Stimulated activated CD4-positive, alpha-beta T cell treated with anti-CD3 and anti-CD28 coated beads, TNF-alpha, amount 100 ng/mL, for 48 hours (primary cell): Measurements from ENCODE around the gene PLPPR1.
"Not testable (repeated sequence)": the region's sequence is repeated elsewhere in the genome, so short reads cannot be mapped to it uniquely, and the experiment has no call there.

Source experiments
- DNase-seq, 3 donors: peaks; one replicate each; pipeline ENCODE4 v3.0.0-alpha.2; 2020; ENCODE audit warnings: low read depth in 3 of 3

PLPPR1 gene

DNA sequence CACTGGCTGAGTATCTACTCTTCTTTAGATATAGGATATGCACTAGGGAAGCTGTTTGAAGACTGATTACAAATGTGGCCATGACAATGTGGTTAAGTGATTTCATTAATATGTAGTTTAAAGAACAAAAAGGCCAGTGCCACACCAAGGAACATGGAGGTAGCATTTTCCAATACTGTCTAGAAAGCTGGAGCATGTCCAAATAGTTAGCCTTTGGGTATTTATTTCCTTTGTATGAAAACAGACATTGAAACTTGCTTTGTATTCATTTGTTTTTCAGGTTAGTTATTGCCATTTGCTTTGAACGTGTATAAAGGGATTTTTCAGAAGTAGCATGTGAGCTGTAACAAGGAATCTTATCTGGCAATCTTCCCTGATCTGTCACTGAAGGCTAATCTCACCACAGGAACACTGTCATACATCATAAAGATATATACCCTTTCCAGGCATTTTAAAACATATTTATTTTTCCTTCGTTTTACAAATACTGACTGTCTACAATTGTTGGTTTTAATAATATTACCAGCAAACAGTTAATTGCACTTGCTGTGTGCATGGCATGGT lies 93.4 kb downstream of the PLPPR1 start:
- DNase-seq: no peak

DNA sequence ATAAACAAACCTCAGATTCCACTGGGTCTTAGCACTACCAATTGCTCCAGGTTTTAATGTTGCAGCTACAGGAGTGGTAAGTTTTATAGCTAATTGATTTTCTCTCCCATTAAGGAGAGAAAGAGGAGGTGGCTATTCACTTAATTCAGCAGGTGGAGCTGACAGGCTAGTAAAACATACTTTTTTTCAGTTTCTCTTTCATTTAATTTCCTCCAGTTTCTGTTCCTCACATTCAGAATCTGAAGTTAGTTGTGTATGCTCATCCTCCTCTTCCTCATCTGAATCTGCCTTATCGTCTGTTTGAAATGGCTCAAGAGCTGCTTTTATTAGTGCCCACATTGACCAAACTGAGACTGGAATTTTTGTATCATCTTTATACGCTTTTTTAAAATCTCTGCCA lies 98.0 kb downstream of the PLPPR1 start:
- DNase-seq: no peak

DNA sequence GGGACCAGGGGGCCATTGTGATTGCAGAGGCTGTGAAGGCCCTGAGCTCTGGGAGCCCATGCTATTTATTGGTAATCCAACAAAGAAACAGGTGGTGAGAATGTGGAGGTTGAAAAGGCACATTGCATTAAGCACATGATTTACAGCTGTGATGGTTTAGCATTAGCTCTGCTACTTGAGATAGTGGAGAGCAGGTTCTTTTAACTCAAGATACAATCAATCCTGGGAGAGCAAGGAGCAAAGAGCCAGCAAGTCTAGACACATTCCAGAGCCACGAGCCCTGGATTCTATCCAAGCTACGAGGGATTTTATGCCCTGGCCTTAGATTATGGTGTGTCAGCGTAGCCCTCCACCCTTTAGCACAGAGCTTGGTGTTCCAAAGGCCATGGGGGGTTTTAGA lies 98.8 kb downstream of the PLPPR1 start:
- not testable (repeated sequence) for DNase-seq

DNA sequence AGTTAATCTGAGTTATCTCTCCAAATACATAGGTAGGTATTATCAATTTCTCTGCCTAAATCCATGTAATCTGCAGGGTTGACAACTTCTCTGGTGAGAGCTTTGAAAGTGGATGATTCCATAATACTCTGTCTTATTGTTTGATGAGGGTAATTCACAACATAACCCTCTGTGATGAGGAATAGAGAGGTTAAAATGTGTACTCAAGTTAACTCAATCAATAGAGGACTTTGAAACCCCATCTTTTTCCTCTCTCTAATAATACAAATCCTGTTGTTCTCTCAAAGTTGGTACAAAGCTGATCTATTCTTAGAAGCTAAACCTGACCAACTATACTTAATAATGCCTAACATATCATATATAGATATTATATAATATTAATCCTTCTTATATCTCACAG lies 100.1 kb downstream of the PLPPR1 start:
- DNase-seq: no peak

DNA sequence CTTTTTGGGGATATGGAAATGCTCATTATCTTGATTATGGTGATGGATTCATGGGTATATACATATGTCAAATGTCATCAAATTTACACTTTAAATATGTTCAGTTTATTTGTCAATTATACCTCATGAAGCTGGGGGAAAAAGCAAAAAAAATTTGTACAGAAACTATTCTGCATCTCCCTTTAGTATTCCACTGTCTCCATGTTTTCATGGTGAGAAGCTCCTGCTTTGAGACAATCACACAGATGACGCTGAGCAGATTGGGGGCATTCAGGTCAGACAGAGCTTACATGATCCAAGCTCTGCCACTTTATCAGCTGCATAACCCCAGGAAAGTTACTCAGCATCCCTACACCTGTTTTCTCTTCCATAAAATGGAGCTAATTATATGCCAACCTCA lies 101.5 kb downstream of the PLPPR1 start:
- DNase-seq: no peak

DNA sequence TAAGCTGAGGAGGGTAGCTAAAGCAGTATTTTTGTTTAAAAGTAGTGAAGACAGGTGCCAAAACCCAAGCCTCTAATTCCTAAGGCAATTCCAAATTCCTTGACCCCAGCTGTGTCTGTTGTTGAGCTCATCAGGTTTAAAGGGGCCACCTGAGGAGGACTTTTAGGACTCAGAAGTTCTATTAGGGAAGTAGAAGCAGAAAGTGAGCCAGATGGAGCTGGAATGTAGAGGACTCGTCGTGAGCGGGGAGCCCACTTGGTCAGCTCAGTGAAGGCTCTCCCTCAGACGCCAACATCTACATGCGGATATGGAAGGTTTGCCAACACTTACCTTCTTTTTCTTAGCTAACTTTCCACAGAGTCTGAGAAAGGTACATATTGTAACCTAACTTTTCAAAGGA lies 102.8 kb downstream of the PLPPR1 start:
- DNase-seq: no peak

DNA sequence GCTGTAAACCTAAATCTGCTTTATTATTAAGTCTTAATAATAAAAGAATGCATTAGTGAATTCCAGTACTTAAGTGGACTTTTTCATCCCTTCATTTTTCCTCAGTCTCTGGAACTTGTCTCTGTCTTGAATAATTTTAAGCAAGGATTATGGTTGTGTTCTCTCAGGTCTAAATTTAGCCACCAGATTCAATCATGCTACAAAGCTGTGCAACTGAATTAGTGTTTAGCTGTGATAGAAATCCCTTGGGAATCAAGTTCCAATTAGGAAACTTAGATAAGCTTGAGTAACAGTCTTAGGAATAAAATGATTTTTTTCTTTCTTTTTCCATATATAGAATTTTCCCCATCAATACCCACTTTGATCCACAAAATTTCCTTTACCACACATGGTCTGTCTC lies 104.3 kb downstream of the PLPPR1 start:
- no peak for DNase-seq

DNA sequence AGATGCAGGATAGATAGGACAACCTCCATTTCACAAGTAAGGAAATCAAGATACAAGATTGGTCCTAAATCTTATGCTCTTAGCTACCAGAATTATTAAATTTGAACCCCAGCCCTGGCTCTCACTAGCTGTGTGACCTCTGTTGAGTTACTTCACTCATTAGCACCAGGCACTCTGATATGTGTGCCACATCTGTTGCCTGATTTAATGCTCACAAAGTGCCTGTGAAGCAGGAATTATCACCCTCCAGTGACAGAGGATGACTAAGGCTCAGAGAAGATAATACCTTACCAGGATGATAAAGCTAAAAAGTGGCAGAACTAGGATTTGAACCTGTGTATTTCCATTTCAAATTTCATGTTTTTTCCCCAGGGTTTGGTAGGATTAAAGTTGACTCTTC lies 110.0 kb downstream of the PLPPR1 start:
- no peak for DNase-seq

DNA sequence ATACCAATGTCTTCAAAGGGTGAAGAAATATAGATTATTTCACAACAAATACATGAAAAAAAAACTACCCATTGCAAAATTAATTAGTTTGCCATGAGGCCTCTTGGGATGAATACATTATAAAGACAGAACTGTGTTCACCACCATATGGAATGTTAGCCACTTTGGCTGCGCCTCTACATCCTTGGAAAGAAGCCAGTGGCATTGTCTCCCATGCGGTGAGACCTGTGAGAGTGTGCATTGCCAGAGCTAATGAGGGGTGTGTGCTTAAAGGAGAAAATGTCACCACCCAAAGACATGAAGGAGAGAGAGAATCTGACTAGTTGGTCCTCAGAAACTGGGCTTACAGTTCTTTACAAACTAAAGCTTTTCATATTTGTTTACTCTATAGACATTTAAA lies 110.6 kb downstream of the PLPPR1 start:
- no peak for DNase-seq

DNA sequence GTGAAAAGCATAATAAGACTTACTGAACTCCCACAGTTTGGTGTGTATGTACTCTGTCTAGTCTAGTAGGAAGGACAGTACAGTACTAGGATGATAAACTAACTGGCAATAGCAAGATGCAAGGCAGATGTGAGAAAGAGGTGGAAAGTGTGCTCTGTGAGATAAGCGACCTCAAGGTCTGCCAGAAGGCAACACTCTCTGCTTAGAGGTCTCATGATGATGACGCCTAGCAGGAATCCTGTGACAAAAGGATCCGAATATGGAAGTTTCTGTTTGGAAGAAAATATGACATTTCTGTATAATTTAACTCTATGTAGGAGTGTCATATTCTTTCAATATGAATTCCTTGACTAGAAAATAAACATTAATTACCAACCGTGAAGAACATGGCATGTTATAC lies 112.2 kb downstream of the PLPPR1 start:
- DNase-seq: no peak

DNA sequence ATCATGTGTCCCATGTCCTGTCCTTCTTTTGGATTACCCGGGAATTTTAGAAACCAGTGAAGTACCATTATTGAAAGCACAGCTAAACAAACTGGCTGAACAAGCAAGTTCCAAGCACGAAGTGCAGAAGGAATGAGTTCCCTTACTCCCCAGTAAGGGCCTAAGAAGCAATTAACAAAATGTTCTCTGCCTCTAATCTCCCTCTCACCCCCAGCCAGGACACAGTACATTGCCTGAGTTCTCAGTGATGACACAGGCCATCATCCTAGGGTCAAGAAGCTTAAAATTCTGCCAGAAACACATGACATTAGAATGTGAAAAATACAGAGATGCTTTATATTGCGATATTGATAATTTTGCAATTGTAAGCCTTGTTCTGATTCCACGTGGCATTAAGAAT lies 118.0 kb downstream of the PLPPR1 start:
- DNase-seq: no peak

DNA sequence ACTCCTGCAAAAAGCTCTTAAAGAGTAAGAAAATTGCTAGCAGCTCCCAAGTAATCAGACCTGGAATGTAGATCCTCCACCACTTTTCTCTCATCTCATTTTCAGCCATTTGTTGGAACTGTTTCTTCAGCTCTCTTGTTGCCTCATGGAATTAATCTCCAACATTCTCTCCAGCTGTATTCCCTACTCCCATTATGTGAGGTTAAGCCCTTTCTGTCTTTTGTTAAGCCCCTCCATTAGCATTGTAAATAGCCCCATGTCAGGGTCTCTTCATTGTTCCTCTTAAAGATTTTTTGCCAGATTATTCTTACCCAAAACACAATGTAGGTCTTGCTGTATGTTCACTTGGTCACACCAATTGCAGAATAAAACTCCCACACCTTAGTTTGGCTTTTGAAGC lies 119.8 kb downstream of the PLPPR1 start:
- DNase-seq: no peak

DNA sequence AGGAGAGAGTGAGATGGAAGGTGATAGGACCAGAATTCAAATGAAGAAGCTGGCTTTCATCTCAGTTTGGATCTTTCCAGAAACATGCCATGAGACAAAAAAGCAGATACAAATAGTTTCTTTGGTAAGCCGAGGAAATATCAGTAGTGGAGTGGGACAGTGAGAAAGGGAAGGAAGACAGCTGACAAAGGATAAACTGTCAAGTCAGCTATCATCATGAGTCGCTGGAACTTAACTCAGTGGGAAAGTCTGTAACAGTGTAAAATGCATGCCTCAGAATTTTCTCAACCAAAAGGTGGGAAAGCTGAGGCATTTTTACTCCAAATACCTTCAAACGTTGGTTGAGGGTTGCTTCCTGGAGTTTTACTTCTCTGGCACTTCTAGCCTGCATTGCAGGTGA lies 129.8 kb downstream of the PLPPR1 start:
- DNase-seq: no peak

DNA sequence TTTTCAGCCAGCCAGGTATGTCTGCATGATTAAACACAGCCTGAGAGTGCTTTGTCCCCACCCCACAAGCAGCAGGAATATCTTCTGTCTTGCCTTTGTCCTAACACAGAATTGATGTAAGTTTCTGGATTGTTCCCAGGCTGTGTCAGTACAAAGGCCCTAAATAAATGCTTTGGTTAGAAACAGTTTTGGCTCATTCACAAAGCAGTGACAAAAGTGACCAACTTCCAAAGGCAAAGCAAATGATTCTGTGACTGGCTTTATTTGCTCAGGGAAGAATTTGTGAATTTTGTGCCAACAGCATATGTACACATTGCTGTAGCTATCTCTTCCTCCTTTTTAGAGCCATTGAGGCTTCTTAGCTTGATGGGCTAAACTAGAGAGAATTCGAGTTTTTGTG lies 133.7 kb downstream of the PLPPR1 start:
- no peak for DNase-seq

DNA sequence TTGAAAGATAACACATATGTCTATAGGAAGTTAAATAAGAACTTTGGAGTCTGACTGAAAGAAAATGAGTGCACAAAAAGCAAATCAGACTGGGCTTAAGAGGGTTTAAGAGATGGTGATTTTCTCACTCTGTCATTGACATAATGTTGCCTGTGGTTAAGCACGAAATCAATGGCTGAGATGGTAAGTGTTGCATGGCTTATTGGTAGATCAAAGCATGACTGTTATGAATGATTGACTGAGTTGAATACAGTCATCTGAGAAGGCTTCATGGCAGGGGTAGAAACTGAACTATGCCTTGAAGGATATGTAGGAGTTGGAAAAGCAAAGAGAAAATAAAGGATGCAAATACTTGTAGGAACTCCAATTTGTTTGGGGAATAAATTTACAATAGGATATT lies 136.6 kb downstream of the PLPPR1 start:
- DNase-seq: no peak

DNA sequence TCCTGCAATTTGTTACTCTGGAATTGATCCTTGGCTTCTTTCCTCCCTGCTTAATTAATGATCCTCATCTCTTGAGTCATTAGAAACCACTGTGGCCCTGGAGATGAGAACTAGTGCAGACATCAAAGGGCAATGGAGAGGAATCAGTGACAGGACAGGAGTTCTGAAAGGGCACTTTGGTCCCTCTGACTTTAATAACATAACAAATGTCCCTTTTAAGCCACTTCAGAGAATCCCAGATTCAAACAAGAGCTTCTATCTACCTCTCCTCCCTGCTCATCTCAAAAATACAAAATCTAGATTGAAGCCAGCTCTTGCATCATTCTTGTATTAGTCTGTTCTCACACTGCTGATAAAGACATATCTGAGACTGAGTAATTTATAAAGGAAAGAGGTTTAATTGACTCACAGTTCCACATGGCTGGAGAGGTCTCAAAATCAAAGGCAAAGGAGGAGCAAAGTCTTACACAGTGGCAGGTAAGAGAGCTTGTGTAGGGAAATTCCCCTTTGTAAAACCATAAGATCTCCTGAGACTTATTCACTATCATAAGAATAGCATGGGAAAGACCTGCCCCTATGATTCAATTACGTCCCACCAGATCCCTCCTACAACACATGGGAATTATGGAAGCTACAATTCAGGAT lies 139.1 kb downstream of the PLPPR1 start:
- DNase-seq: no peak

DNA sequence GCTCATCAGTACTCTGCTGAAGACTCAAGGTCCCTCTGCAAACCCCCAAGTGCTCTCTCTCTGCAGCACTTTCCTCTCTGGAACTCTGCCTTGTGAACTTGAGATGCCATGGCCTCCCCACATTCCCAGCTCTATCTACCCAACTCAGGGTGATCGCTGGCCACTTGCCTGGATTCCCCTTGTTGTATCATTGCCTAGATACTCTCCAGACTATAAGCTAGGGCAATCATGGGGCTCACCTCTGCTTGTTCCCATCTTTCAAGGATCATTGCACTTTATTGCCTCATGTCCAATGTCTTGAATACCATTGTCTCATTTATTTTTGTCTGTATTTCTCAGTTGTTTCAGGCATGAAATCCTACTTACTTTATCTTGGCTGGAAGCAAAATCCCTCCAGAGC lies 144.1 kb downstream of the PLPPR1 start:
- DNase-seq: no peak

DNA sequence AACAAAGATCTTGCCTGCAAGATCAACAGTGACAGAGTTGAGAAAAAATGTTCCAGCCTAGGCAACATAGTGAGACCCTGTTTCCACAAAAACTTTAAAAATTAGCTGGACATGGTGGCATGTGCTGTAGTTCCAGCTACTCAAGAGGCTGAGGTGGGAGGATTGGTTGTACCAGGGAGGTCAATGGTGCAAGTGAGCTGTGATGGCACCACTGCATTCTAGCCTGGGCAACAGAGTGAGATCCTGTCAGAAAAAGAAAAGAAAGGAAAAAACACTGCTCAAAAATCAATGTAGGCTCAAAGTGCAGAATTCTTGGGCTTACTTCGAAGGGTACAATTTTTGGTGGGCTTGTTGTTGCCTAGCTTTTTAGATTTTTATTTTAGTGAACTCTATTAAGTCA lies 145.4 kb downstream of the PLPPR1 start:
- DNase-seq: no peak

DNA sequence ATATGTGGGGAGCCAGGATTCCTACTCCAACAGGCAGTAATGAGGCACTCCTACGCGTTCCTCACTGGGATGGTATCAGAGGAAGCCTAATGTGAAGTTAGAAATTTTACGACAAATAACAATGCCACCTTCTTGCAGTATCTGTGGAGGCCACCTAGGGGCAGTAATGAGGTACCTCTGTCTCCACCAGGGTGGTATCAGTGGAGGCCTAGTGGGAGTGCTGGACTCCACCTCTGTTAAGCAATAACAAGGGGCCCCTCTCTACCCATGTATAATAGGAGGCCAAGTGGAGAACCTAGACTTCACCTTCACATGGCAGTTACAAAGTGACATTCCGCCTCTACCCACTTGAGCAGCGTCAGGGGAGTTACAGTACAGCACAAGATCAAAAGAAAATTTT lies 147.9 kb downstream of the PLPPR1 start:
- DNase-seq: no peak

DNA sequence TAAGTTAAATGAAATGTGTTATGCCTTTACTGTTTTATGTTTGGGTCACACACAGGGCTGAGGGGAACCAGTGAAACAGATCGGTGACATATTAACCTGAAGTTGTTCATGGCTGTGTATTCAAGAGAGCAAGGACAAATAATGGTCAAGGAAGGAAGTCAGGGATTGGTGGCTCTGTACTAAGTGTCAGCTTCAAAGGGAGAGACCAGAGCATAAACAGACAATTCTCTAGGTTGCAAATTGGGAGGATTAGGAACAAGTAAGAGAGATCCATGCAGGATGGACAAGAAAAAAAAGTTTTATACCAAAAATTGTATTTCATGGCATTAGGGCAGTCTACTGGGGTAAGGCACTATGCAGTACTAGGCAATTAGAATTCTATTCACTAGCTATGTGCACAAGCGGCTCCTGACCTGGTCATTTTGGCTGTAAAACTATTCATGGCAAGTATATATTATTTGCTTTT lies 156.3 kb downstream of the PLPPR1 start:
- no peak for DNase-seq

DNA sequence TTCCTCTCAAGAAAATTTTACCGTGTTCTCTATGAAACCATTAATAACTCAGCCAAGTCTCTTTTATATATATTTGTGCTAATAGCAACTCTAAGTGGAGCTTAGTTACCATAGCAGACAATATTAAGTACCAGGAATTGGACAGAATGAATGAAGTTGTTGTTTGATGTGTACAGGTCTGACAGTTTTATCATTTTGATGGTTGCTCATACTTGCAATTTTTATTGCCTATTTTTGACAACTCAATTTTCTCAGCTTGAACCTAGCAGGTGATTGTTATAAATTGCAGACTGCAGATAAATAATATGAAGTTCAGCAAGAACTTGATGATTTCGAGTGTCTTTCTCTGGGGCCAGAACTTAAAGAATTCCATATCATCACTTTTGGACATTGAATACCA lies 163.2 kb downstream of the PLPPR1 start:
- no peak for DNase-seq

DNA sequence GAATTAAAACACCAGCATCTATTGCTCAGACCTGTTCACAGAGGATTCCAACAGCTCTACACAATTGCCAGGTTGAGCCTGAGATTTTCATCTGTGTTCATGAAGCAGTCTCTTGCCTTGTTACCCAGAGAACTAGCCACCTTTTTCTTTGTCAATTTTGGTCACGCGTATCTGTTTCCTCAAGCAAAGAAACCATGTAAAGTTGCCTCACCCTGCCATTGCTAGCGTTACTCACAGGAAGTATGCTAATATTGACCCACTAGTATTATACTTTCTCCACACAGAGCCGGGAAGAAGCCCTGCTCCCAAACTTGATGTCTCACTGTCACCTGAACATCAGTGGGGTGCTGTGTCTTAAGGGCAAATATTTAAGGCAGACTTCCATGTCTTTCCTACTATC lies 168.5 kb downstream of the PLPPR1 start:
- DNase-seq: no peak

DNA sequence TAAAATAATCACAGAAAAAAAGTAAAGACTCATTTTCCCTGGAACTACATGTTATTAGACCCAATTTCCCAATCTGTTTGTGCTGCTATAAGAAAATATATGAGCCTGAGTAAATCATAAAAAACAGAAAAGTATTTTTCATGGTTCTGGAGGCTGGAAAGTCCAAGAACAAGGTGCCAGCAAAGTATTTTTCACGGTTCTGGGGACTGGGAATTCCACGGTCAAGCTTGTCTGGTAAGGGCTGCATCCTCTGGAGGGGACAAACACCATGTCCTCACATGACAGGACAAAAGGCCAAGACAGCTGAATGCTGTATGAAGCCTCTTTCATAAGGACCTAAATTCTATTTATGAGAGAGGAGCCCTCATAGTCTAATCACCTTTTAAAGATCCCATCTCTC lies 172.3 kb downstream of the PLPPR1 start:
- DNase-seq: no peak

DNA sequence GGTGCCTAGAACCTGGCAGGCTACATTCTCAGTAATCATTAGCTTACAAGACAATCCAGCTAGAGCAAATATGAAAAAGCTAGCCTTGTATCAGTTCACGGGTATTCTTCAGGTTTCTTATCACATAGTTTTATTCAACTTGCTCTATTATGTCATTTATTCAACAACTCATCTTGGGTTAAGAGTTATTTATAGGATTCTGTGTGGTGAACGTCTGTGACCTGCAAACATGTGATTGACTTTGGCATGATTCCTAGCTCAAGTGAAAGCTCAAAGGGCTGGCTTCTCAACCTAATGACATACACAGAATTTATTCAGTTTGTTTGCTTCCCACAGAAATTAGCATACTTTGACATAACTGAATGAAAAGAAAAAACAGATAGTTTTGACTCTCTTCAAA lies 173.1 kb downstream of the PLPPR1 start:
- DNase-seq: no peak
